ENCODE results near the gene HEXB. TPM values are rescaled to one million over a fixed set of nuclear protein-coding genes. Genes with fewer than 3 reads are reported as not detected.
"Not testable (repeated sequence)": the region's sequence is repeated elsewhere in the genome, so short reads cannot be mapped to it uniquely, and the experiment has no call there.

The HEXB gene
- total RNA-seq, 1 experiment from 2014 or later = 79.6 TPM

DNA sequence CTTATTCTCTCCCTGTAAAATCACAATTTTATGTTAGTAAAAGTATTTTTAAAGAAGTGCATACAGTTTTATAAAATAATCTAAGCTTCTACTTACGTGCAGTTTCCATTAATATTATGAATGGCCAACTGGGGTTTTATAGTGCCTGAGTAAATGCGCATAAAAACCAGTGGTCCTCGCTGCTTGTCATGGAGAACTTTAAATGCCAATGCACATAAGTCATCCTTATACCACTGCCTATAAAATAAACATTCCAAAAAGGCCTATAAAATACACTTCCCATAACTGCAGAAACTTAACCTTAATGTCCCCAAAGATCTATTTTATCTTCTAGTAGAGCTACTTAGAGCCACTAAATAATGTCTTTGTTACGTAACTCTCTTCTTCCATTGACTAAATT, 53.4 kb downstream of the HEXB start:
- DNase-seq = no peak

DNA sequence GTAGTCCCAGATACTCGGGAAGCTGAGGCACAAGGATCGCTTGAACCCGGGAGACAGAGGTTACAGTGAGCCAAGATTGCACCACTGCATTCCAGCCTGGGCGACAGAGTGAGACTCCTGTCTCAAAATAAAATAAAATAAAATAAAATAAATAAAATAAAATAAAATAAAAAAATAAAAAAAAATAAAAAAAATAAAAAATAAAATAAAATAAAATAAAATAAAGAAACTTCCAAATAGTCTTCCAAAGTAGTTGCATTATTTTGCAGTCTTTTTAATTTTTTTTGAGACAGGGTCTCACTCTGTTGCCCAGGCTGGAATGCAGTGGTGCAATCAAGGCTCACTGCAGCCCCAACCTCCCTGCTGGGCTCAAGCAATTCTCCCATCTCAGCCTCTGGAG, 63.7 kb downstream of the HEXB start:
- not testable (repeated sequence) for H3K4me3 ChIP-seq (ENCODE audit: insufficient read depth, low read depth, low read length); H3K27me3 ChIP-seq (ENCODE audit: control insufficient read depth, insufficient read depth, low read length); DNase-seq; H3K36me3 ChIP-seq (replicated peaks; ENCODE audit: control insufficient read depth, insufficient read depth, low read length)

More for the DNA sequence above, 53.4 kb downstream of the HEXB start:
- peaks cover 4% of the 10 kb centered on the region for H3K36me3 ChIP-seq (replicated peaks; ENCODE audit: control insufficient read depth, insufficient read depth, low read length)
- no peaks in the 10 kb centered on the region for H3K27me3 ChIP-seq (ENCODE audit: control insufficient read depth, insufficient read depth, low read length)
- no peak overlapping the region for H3K4me3 ChIP-seq (ENCODE audit: insufficient read depth, low read depth, low read length)

DNA sequence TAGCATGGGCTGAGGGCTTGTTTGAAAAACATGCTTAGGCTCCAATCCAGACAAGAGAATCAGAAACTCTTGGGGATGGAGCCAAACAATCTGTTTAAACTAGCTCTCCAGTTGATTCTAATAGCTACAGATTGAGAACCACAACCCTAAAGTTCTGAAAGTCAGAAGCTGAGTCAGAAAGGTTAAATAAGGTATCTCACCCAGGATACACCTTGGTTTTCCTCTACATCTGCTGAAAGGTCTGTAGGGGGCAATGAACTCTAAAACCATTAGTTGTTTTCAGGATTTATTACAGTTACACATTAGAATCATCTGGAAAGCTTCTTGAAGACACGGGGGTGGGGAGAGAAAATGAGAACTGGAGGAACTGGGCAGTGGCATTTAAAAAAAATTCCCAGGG, 76.2 kb downstream of the HEXB start:
- DNase-seq = no peak
- no peak overlapping the region for H3K4me3 ChIP-seq (ENCODE audit: insufficient read depth, low read depth, low read length)
- peaks cover 3% of the 10 kb centered on the region for H3K36me3 ChIP-seq (replicated peaks; ENCODE audit: control insufficient read depth, insufficient read depth, low read length)
- H3K27me3 ChIP-seq (ENCODE audit: control insufficient read depth, insufficient read depth, low read length) = no peaks in the 10 kb centered on the region

DNA sequence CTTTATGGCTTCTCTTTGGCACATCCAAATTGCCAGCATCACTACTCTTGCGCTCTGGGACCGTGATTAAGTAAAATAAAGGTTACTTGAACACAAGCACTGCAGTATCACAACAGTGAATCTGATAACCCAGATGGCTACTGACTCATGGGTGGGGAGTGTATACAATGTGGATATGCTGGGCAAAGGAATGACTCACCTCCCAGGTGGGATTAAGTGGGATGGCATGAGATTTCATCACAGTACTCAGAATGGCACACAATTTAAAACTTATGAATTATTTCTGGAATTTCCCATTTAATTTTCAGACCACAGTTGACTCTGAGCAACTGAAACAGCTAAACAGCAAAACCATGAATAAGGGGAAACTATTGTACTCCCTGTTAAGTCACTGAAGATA, 77.6 kb downstream of the HEXB start:
- Histone ChIP-seq H3K27me3 (ENCODE audit: control insufficient read depth, insufficient read depth, low read length) (no peaks in the 10 kb centered on the region), H3K4me3 (ENCODE audit: insufficient read depth, low read depth, low read length) (no peak overlapping the region), H3K36me3 (replicated peaks; ENCODE audit: control insufficient read depth, insufficient read depth, low read length) (peaks cover 3% of the 10 kb centered on the region)
- no peak for DNase-seq

DNA sequence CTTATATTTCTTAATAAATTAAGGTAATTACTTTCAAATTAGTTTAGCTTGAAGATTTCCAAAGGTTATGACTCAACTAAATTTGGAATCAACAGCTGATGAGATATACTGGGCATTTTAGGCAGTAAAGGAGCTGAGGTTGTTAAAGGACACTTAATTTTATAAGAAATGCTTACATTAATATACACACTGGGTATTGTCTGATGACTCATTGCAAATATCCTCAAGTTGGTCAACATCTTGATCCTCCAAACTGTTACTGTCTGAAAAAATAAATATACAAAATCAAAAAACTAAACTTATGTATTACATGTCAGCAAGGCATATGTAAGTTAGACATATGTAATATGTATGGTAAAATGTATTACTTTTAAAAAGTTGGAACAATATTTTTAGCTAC, 78.5 kb downstream of the HEXB start:
- H3K36me3 ChIP-seq (replicated peaks; ENCODE audit: control insufficient read depth, insufficient read depth, low read length) = no peaks in the 10 kb centered on the region; the same call in none of the 2 replicates
- DNase-seq = no peak
- H3K4me3 ChIP-seq (ENCODE audit: insufficient read depth, low read depth, low read length) = no peak overlapping the region
- no peaks in the 10 kb centered on the region for H3K27me3 ChIP-seq (ENCODE audit: control insufficient read depth, insufficient read depth, low read length)

DNA sequence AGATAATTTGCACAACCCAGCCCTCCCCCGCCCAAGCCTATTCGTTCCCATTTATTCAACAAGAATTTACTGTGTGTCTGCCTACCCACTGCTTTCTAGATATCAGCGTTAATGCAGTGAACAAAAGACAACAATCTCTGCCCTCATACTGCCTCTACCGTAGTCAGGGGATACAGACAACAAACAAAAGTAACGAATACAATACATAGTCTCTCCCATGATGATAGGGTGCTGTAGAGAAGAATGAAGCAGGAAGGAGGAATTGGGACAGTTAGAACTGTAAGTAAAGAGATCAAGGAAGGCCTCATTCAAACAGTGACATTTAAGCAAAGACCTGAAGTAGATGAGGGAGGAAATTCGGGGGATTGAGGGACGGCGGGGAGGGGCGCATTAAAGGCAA, 80.2 kb downstream of the HEXB start:
- no peak for DNase-seq
- H3K36me3 ChIP-seq (replicated peaks; ENCODE audit: control insufficient read depth, insufficient read depth, low read length) = peaks cover 4% of the 10 kb centered on the region
- H3K4me3 ChIP-seq (ENCODE audit: insufficient read depth, low read depth, low read length) = no peak overlapping the region
- H3K27me3 ChIP-seq (ENCODE audit: control insufficient read depth, insufficient read depth, low read length) = no peaks in the 10 kb centered on the region

DNA sequence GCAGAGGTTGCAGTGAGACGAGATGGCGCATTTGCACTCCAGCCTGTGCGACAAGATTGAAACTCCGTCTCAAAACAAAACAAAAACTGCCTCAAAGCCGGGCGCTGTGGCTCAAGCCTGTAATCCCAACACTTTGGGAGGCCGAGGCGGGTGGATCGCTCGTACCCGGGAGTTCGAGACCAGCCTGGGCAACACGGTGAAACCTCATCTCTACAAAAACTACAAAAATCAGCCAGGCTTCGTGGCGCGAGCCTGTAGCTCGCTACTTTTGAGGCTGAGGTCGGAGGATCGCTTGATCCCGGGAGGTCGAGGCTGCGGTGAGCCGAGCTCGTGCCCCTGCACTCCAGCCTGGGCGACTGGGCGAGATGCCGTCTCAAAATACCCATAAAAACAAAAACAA, 80.9 kb downstream of the HEXB start:
- peak overlapping the region; percentile 79; the same call in 1 of the 2 replicates for H3K4me3 ChIP-seq (ENCODE audit: insufficient read depth, low read depth, low read length)
- H3K27me3 ChIP-seq (ENCODE audit: control insufficient read depth, insufficient read depth, low read length) = no peaks in the 10 kb centered on the region
- H3K36me3 ChIP-seq (replicated peaks; ENCODE audit: control insufficient read depth, insufficient read depth, low read length) = peaks cover 6% of the 10 kb centered on the region
- DNase-seq = no peak

DNA sequence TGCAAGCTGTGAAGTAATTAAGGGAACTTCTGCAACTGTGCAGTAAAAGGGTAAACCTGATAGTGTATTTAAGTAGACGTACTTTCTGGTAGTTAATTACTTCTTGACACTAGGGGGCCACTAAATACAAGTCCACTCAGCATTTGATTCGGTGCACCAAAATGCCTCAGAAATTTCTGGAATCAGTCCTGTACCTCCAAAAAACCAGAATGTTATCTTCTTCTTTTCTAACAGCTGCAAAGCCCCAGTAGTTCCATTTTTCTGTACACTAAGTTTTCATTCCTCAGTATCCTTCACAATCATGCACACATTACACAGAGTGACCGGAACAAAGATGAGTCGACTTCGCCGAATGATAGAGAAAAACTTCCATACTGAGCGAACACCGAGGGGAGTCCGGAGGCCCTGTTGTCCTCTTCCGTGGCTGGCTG, 81.4 kb downstream of the HEXB start:
- peak; percentile 41 for DNase-seq
- no peaks in the 10 kb centered on the region for H3K27me3 ChIP-seq (ENCODE audit: control insufficient read depth, insufficient read depth, low read length)

DNA sequence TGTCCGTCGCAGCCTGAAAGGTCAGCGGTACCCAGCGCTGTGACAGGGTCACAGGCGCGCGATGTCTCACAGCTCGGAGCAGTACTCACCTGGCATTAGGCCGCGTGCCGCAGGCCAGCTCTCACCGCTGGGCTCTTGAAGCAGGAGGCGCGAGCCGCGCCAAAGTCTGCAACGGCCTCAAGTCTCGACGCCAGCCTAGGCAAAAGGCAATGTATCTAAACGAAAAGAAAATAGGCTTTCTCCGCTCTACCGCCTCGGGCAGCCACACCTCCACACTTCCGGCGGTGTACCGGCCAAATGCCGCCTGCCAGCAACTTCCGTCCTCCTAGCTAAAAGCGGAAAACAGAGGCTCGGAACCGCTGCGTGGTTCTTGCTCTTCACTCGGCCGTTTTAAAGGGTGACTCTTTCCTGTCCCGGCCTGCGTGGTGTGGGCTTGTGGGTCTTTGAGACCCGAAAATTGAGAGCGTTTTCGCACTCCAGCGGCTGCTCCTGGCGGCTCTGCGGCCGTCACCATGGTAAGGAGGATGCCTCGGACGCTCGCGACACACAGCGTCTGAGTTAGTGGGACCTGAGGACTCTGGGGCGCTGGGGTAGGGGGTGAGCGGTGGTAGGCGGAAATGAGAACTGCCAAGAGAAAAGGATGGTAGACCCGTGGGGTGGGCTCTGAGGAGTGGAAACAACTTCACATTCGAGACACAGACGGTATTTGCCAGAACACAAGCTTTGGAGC, 82.0 kb downstream of the HEXB start, which contains the start of the genes GFM2 and NSA2:
TSS of gene GFM2 (minus strand) at position 269 of the 730 bp plus-strand sequence. CDS start 3,375 bp downstream, outside the sequence.
TSS of gene NSA2 (plus strand) at position 401 of the 730 bp plus-strand sequence. CDS start at position 513, 112 bp downstream.
- Histone ChIP-seq H3K4me3 (ENCODE audit: insufficient read depth, low read depth, low read length) (peak within 1 kb of the TSS; percentile 79), H3K36me3 (replicated peaks; ENCODE audit: control insufficient read depth, insufficient read depth, low read length) (peaks cover 6% of the 10 kb centered on the region), H3K27me3 (ENCODE audit: control insufficient read depth, insufficient read depth, low read length) (no peaks in the 10 kb centered on the region)
- DNase-seq = peak; percentile 81

More for the DNA sequence above, 81.4 kb downstream of the HEXB start:
- peak overlapping the region; percentile 79 for H3K4me3 ChIP-seq (ENCODE audit: insufficient read depth, low read depth, low read length)
- peaks cover 6% of the 10 kb centered on the region for H3K36me3 ChIP-seq (replicated peaks; ENCODE audit: control insufficient read depth, insufficient read depth, low read length)

DNA sequence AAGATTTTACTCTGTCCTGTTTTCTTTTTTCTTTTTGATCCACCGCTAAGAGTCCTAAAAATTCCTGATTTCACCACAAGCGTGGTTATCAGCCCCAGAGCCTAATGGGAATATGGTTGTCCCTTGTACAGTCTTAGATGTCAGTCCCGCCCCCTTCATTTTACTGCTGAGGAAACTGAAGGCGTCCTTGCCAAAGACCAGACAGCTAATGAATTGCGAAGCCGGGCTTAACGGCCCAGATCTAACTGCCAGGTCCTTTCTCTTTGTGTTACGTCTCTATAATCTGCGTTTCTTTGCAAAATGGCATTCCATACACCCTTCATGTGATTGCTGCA, 82.5 kb downstream of the HEXB start:
- peak overlapping the region; percentile 79 for H3K4me3 ChIP-seq (ENCODE audit: insufficient read depth, low read depth, low read length)
- H3K36me3 ChIP-seq (replicated peaks; ENCODE audit: control insufficient read depth, insufficient read depth, low read length) = peaks cover 6% of the 10 kb centered on the region
- DNase-seq = no peak
- H3K27me3 ChIP-seq (ENCODE audit: control insufficient read depth, insufficient read depth, low read length) = no peaks in the 10 kb centered on the region

Other genes starting within 250 kb of the HEXB start
- gene ENC1, start 44.5 kb upstream of the HEXB start, total RNA-seq (2014; rRNA removed; shearing (Covaris generic)) = 31.9 and 51.5 TPM in 2 replicates
- 46.8 and 54.4 TPM in 2 replicates for gene GFM2, start 81.9 kb downstream of the HEXB start, total RNA-seq (2014; rRNA removed; shearing (Covaris generic))
- gene NSA2, start 82.0 kb downstream of the HEXB start, total RNA-seq (2014; rRNA removed; shearing (Covaris generic)) = 44.9 and 68.7 TPM in 2 replicates
- gene FAM169A, start 181.2 kb downstream of the HEXB start, total RNA-seq (2014; rRNA removed; shearing (Covaris generic)) = 37.6 and 51.1 TPM in 2 replicates